Esophagus squamous epithelium (tissue), 4 donors: Measurements from ENCODE around the gene ACTA1.

Source experiments
- CTCF ChIP-seq, 6 experiments: fragments of 450-650 bp in 4 of 6; fragments of 200-600 bp in 2 of 6; sonication (generic) in 2 of 6; IDR thresholded peaks; one replicate each; pipeline ENCODE4 v1.5.1; 2016 to 2019; ENCODE audit warnings: antibody characterized with exemption in 6 of 6, mild to moderate bottlenecking in 4 of 6, moderate library complexity in 4 of 6
- POLR2A ChIP-seq, 4 donors: fragments of 450-650 bp; IDR thresholded peaks; one replicate each; pipeline ENCODE4 v1.6.1; 2017; ENCODE audit warnings: antibody characterized with exemption in 4 of 4, mild to moderate bottlenecking in 4 of 4, moderate library complexity in 3 of 4

GRCh38 chr1:229385853-229386456 is 47.9 kb downstream of the ACTA1 start:
- TF ChIP-seq CTCF (IDR thresholded peaks at IDR 0.05) (no peak), POLR2A (IDR thresholded peaks at IDR 0.05) (no peak)
